Breast epithelium (tissue), 4 donors: ENCODE results near the gene B4GALNT1. TPM values are rescaled to one million over a fixed set of nuclear protein-coding genes. Genes with fewer than 3 reads are reported as not detected.
A peak's percentile ranks its signal among the peaks of the same experiment; 100 is the strongest.

Experiments
- DNase-seq, 2 donors: peaks; one replicate each; pipeline ENCODE4 v3.0.0-alpha.2; 2019; ENCODE audit warnings: low spot score in 2 of 2
- H3K27ac ChIP-seq, 2 donors: fragments of 200-600 bp; sonication (generic) in 1 of 2; one replicate each; pipeline ENCODE4 v1.5.1; 2016 to 2019; ENCODE audit warnings: mild to moderate bottlenecking in 1 of 2
- H3K27me3 ChIP-seq, 2 donors: fragments of 200-600 bp; sonication (generic) in 1 of 2; one replicate each; pipeline versions ENCODE4 v1.5.1 to v1.6.0; 2017 to 2019; ENCODE audit warnings: control low read depth in 1 of 2, mild to moderate bottlenecking in 1 of 2
- H3K36me3 ChIP-seq: fragments of 200-600 bp; one replicate; pipeline ENCODE4 v1.5.1; 2019
- H3K4me1 ChIP-seq, 2 donors: fragments of 200-600 bp; sonication (generic); one replicate each; pipeline ENCODE4 v1.5.1; 2016 to 2019; ENCODE audit warnings: control low read depth in 1 of 2
- H3K4me3 ChIP-seq, 3 donors: fragments of 200-600 bp; sonication (generic); 1 replicate in 2 of 3; 2 replicates in 1 of 3; pipeline ENCODE4 v1.5.1; 2016 to 2019; ENCODE audit warnings: mild to moderate bottlenecking in 3 of 3, moderate library complexity in 2 of 3
- H3K9me3 ChIP-seq, 2 donors: fragments of 200-600 bp; sonication (generic) in 1 of 2; one replicate each; pipeline ENCODE4 v1.5.1; 2016 to 2019; ENCODE audit warnings: control low read depth in 1 of 2
- POLR2A ChIP-seq: fragments of 450-650 bp; IDR thresholded peaks from one replicate; pipeline ENCODE4 v1.6.1; 2016; ENCODE audit warnings: antibody characterized with exemption, mild to moderate bottlenecking, moderate library complexity
- POLR2AphosphoS5 ChIP-seq, 3 donors: sonication (generic); formaldehyde crosslinking; IDR thresholded peaks; one replicate each; pipeline ENCODE4 v1.6.1; 2017; ENCODE audit warnings: antibody characterized with exemption in 3 of 3
- intact Hi-C: fragments of 100-400 bp; cut with DNase I; formaldehyde crosslinking; loops from one replicate; pipeline ENCODE4 v1.15.1; 2023; ENCODE audit warnings: low total_unique reads
- total RNA-seq, 3 donors: library from RNA; depleted of rRNA; stranded (reverse); fragments of >200 nt; gene quantifications; one replicate each; pipeline ENCODE4 v1.1.0, GENCODE V29; 2016
- TF ChIP-seq, protein P1 (sequence below), 3 donors: fragments of 450-650 bp; IDR thresholded peaks; one replicate each; pipeline ENCODE4 v1.5.1; 2016 to 2017; ENCODE audit warnings: antibody characterized with exemption in 3 of 3, mild to moderate bottlenecking in 3 of 3, moderate library complexity in 3 of 3

B4GALNT1 gene
- total RNA-seq, 3 donors from 2014 or later = 1.1 to 2.6 (median 1.2) TPM

DNA sequence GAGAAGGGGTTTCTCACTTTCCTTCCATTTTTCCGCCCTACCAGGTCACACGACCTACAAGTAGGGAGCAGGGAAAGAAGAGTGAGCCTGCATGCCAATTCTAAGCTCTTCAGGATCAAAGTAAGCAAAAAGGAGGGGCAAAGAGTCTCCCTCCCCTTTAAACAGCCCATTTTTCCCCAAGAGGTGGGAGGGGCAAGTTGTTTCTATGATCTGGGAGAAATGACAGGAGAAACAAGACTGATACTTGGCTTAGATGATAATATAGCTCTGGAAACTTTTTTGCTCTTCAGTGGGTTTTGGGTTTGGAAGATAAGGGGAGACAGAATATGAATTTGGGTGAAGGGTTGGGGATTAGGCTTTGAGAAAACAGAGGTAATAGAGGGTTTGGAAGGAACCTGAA lies 26.6 kb downstream of the B4GALNT1 start:
- Histone ChIP-seq H3K4me1 (peaks cover 0 to 4% of the 10 kb centered on the region in 2 donors), H3K27ac (peak overlapping the region in 1 of 2 donors; percentile 100)
- intact Hi-C loops = no loop called here

DNA sequence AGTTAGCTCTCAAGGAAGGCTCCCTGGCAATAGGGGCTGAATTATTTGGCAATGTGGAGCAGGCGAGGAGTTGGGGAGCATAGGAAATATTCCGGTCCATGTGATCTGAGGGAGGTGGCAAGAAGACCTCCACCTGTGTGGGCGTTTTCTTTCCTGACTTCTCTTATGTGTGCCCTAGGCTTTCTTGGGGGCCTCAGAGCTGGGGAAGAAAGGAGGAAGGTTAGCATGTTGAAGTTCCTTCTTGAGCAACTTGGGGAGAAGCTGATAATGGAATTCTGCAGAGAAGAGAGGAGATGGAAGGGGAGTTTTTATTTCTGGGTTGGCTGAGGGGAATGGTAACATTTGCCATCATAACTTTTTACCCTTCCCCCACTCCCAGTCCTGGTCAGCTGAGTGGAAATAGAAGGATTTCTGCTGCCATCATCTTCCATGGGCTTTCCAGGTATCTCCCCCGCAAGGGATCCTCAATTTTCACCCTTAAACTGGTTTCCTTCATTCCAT lies 27.1 kb downstream of the B4GALNT1 start:
- no peak for DNase-seq
- intact Hi-C loops = no loop called here
- H3K4me1 ChIP-seq = peaks cover 0 to 4% of the 10 kb centered on the region in 2 donors
- no peaks in the 10 kb centered on the region for H3K27me3 ChIP-seq
- H3K4me3 ChIP-seq = peak overlapping the region in 2 of 3 donors; percentile 81 to 100
- TF ChIP-seq, protein P1, sequence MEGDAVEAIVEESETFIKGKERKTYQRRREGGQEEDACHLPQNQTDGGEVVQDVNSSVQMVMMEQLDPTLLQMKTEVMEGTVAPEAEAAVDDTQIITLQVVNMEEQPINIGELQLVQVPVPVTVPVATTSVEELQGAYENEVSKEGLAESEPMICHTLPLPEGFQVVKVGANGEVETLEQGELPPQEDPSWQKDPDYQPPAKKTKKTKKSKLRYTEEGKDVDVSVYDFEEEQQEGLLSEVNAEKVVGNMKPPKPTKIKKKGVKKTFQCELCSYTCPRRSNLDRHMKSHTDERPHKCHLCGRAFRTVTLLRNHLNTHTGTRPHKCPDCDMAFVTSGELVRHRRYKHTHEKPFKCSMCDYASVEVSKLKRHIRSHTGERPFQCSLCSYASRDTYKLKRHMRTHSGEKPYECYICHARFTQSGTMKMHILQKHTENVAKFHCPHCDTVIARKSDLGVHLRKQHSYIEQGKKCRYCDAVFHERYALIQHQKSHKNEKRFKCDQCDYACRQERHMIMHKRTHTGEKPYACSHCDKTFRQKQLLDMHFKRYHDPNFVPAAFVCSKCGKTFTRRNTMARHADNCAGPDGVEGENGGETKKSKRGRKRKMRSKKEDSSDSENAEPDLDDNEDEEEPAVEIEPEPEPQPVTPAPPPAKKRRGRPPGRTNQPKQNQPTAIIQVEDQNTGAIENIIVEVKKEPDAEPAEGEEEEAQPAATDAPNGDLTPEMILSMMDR (IDR thresholded peaks at IDR 0.05) = no peak
- TF ChIP-seq POLR2AphosphoS5 (IDR thresholded peaks at IDR 0.05) (no peak), POLR2A (no peak)
- no peaks in the 10 kb centered on the region for H3K9me3 ChIP-seq
- H3K27ac ChIP-seq = peak overlapping the region; percentile 97 to 100
- peaks cover 3% of the 10 kb centered on the region for H3K36me3 ChIP-seq

More for the DNA sequence above, 26.6 kb downstream of the B4GALNT1 start:
- H3K4me3 ChIP-seq = no peak overlapping the region
- no peak for DNase-seq
- no peaks in the 10 kb centered on the region for H3K9me3 ChIP-seq
- no peaks in the 10 kb centered on the region for H3K27me3 ChIP-seq
- TF ChIP-seq, protein P1 (IDR thresholded peaks at IDR 0.05) = no peak
- TF ChIP-seq POLR2AphosphoS5 (IDR thresholded peaks at IDR 0.05) = no peak
- no peak for TF ChIP-seq POLR2A
- no peaks in the 10 kb centered on the region for H3K36me3 ChIP-seq

DNA sequence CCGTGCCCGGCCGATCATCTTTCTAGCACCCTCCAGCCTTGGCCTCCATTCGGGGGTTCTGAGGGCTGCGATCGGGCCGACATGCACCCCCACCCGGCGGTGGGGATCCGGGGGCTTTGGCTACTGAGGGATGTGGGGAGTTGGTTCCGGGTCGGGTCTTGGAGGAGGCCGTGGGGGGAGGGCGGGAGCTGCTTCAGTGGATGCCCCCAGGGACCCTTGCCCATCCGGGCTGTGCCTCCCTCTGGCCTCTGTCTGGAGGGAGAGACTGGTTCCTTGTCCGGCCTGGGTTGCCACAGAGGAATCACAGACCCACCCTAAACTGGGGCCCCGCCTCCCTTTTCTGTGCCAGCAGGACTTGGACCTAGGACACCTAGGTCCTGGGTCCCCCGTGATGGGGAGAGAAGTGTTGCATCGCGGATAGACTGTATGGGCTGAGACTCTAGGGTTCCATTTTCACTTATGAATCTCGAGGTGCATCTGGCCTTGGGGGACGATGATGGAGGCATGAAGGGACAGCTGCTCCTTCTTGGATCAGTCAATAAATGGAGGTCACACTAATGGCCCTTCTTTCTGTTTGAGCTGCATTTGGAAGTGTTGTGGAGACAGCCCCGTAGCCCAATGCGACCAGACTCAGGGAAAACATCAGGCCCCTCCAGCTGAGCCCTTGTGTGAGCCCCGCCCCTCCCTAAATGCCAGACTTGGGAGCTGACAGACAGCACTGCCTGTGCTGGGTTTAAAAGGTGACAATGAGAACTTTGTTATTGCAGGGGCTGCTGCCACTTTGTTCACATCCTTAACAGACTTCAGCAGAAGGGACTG lies 27.8 kb downstream of the B4GALNT1 start:
- TF ChIP-seq POLR2A (no peak), POLR2AphosphoS5 (IDR thresholded peaks at IDR 0.05) (no peak)
- TF ChIP-seq, protein P1 (IDR thresholded peaks at IDR 0.05) = no peak
- peak overlapping the region; percentile 97 to 100 for H3K27ac ChIP-seq
- H3K36me3 ChIP-seq = peaks cover 9% of the 10 kb centered on the region
- peak overlapping the region; percentile 59 to 100 (median 81) for H3K4me3 ChIP-seq
- no peaks in the 10 kb centered on the region for H3K27me3 ChIP-seq
- intact Hi-C loops = no loop called here
- no peaks in the 10 kb centered on the region for H3K9me3 ChIP-seq
- H3K4me1 ChIP-seq = peaks cover 0 to 4% of the 10 kb centered on the region in 2 donors
- peak in 1 of 2 donors; percentile 50 for DNase-seq

DNA sequence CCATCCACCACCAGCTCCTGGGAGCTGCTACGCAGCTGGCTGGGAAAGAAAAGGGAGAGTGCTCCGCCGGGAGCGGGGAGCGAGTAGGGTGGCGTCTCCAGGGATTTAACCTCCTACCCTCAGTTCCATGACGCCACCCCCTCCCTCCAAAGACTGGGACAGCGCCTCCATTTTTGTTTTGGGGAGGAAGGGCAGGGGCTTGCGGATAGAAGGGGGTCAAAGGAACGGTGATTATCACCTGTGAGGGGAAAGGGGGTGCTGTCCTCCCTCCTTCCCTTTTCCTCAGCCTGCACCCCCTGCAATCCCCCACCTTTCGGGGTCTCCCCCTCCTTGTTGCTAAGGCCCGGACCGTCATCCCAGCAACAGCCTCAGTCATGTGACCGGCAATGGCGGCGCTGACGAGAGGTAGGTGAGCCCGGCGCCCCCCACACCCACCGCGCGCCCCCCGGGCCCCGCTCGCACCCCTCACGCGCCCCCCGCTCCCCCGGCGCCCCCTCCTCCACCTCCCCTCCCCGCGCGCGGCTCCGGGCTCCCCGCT lies 28.5 kb downstream of the B4GALNT1 start, which contains the start of gene DTX3:
Gene DTX3 (plus strand): TSS at position 371 of the 538 bp plus-strand sequence. CDS start 1,694 bp downstream, outside the sequence.
- Histone ChIP-seq H3K36me3 (peaks cover 9% of the 10 kb centered on the region), H3K27ac (peak within 1 kb of the TSS; percentile 97 to 100), H3K4me1 (peaks cover 0 to 4% of the 10 kb centered on the region in 2 donors), H3K4me3 (peak within 1 kb of the TSS; percentile 59 to 100 (median 81)), H3K27me3 (no peaks in the 10 kb centered on the region), H3K9me3 (no peaks in the 10 kb centered on the region)
- intact Hi-C loops = no loop called here
- TF ChIP-seq POLR2A (no peak), POLR2AphosphoS5 (IDR thresholded peaks at IDR 0.05) (peak in 1 of 3 donors; percentile 14)
- no peak for DNase-seq

DNA sequence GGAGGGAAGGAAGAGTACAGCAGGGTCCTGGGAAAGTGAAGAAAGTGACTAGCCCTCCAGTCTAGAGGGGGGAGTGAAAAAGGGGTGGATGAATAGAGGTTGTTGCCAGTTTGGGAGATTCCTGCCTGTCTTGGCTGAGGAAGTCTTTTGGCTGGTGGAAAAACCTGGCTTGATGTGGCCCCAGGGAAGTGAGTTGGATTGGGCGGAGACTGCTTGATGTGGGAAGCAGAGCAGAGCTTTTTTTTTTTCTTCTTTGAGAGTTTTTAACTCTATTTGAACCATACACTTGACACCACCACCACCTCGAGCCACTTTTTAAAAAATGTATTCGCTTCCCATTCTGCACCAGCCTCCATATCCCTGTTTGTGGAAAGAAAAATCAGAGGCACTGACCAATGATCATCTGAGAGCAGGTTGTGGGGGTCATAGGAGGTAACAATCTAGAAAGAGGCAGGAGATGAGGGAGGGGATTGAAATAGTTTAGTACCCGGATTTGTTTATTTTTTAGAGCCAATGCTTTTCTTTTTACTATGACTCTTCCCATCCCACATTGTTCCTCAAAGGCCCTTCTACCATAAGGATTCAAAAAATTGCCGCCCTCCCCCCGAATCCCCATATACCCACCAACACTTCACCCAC lies 29.1 kb downstream of the B4GALNT1 start:
- peaks cover 9% of the 10 kb centered on the region for H3K36me3 ChIP-seq
- peak; percentile 74 to 82 for DNase-seq

More for the DNA sequence above, 29.1 kb downstream of the B4GALNT1 start:
- Histone ChIP-seq H3K27ac (peak overlapping the region; percentile 97 to 100), H3K4me1 (peaks cover 0 to 4% of the 10 kb centered on the region in 2 donors), H3K4me3 (peak overlapping the region; percentile 59 to 100 (median 81)), H3K27me3 (no peaks in the 10 kb centered on the region), H3K9me3 (no peaks in the 10 kb centered on the region)
- peak in 1 of 3 donors; percentile 22 for TF ChIP-seq POLR2AphosphoS5 (IDR thresholded peaks at IDR 0.05)
- TF ChIP-seq, protein P1 (IDR thresholded peaks at IDR 0.05) = no peak
- intact Hi-C loops = no loop called here
